ENCODE results near the gene PASD1. TPM values are rescaled to one million over a fixed set of nuclear protein-coding genes. Genes with fewer than 3 reads are reported as not detected.

Gene PASD1, protein sequence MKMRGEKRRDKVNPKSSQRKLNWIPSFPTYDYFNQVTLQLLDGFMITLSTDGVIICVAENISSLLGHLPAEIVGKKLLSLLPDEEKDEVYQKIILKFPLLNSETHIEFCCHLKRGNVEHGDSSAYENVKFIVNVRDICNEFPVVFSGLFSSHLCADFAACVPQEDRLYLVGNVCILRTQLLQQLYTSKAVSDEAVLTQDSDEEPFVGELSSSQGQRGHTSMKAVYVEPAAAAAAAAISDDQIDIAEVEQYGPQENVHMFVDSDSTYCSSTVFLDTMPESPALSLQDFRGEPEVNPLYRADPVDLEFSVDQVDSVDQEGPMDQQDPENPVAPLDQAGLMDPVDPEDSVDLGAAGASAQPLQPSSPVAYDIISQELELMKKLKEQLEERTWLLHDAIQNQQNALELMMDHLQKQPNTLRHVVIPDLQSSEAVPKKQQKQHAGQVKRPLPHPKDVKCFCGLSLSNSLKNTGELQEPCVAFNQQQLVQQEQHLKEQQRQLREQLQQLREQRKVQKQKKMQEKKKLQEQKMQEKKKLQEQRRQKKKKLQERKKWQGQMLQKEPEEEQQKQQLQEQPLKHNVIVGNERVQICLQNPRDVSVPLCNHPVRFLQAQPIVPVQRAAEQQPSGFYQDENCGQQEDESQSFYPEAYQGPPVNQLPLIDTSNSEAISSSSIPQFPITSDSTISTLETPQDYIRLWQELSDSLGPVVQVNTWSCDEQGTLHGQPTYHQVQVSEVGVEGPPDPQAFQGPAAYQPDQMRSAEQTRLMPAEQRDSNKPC
- total RNA-seq (2022) (not detected in 2 replicates), Bru-seq, nascent RNA (not detected), BruChase-seq, experiment 1, labeled RNA remaining after a 6-hour chase (not detected), BruChase-seq, experiment 2, labeled RNA remaining after a 2-hour chase (not detected)
- long read RNA-seq = 0 reads

GRCh38 chrX:151563449-151563848, at the start of gene PASD1:
TSS of gene PASD1 (plus strand) at chrX:151563675. CDS start at chrX:151601554, 37,879 bp downstream.
- Mint-ChIP-seq H3K27me3 (ENCODE audit: unreplicated experiment) (no peaks in the 10 kb centered on the region), H3K4me3 (ENCODE audit: low read depth, unreplicated experiment) (no peak within 1 kb of the TSS), H3K4me1 (ENCODE audit: low read depth, unreplicated experiment) (no peaks in the 10 kb centered on the region), H3K27ac (ENCODE audit: unreplicated experiment) (no peak within 1 kb of the TSS), H3K9me3 (ENCODE audit: low read depth, unreplicated experiment) (peaks cover 2% of the 10 kb centered on the region), H3K36me3 (ENCODE audit: insufficient read depth, unreplicated experiment) (no peaks in the 10 kb centered on the region)
- TF ChIP-seq, protein P1, sequence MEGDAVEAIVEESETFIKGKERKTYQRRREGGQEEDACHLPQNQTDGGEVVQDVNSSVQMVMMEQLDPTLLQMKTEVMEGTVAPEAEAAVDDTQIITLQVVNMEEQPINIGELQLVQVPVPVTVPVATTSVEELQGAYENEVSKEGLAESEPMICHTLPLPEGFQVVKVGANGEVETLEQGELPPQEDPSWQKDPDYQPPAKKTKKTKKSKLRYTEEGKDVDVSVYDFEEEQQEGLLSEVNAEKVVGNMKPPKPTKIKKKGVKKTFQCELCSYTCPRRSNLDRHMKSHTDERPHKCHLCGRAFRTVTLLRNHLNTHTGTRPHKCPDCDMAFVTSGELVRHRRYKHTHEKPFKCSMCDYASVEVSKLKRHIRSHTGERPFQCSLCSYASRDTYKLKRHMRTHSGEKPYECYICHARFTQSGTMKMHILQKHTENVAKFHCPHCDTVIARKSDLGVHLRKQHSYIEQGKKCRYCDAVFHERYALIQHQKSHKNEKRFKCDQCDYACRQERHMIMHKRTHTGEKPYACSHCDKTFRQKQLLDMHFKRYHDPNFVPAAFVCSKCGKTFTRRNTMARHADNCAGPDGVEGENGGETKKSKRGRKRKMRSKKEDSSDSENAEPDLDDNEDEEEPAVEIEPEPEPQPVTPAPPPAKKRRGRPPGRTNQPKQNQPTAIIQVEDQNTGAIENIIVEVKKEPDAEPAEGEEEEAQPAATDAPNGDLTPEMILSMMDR (IDR thresholded peaks at IDR 0.05; ENCODE audit: unreplicated experiment) = no peak
- CTCF ChIA-PET = interaction anchor here (0.6 kb wide), 1 partner anchor 18 kb away, joined by 3 read pairs; no protein-coding TSS in a partner anchor
- intact Hi-C loops (cut with micrococcal nuclease; ENCODE audit: unreplicated experiment) = no loop called here
- BruUV-seq (replicated peaks) = no TSS peak
- no peak for DNase-seq

DNA sequence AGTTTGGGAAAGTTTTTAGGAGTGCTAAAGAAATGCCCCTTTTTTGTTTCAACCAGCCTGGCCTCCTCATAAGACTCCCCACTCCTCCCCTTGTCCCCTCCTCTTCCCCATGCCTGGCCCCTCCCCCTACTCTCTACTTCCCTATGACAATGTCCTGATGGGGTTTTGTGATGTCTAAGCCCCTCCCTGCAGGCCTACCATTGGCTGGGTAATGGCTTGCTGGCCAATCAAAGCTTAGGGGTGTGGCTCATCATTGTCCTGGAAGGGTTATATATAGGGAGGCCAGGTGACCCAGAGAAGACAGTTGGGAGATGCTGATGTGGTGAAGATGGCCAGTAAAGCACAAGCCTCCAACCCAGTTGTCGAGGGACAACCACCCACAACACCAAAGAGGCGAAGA, 48.2 kb upstream of the PASD1 start:
- intact Hi-C loops (cut with micrococcal nuclease; ENCODE audit: unreplicated experiment) = no loop called here

GRCh38 chrX:151516538-151517187, 46.8 kb upstream of the PASD1 start:
- CTCF ChIA-PET = no interaction called here
- DNase-seq = no peak
- intact Hi-C loops (cut with micrococcal nuclease; ENCODE audit: unreplicated experiment) = no loop called here
- TF ChIP-seq, protein P1 (IDR thresholded peaks at IDR 0.05; ENCODE audit: unreplicated experiment) = no peak
- Mint-ChIP-seq H3K27ac (ENCODE audit: unreplicated experiment) (no peak overlapping the region), H3K27me3 (ENCODE audit: unreplicated experiment) (no peaks in the 10 kb centered on the region), H3K36me3 (ENCODE audit: insufficient read depth, unreplicated experiment) (no peaks in the 10 kb centered on the region), H3K9me3 (ENCODE audit: low read depth, unreplicated experiment) (no peaks in the 10 kb centered on the region), H3K4me1 (ENCODE audit: low read depth, unreplicated experiment) (no peaks in the 10 kb centered on the region), H3K4me3 (ENCODE audit: low read depth, unreplicated experiment) (no peak overlapping the region)
- BruUV-seq (replicated peaks) = no TSS peak

More for the DNA sequence above, 48.2 kb upstream of the PASD1 start:
- Mint-ChIP-seq H3K27ac (ENCODE audit: unreplicated experiment) (no peak overlapping the region), H3K36me3 (ENCODE audit: insufficient read depth, unreplicated experiment) (no peaks in the 10 kb centered on the region), H3K4me1 (ENCODE audit: low read depth, unreplicated experiment) (no peaks in the 10 kb centered on the region), H3K4me3 (ENCODE audit: low read depth, unreplicated experiment) (no peak overlapping the region), H3K9me3 (ENCODE audit: low read depth, unreplicated experiment) (no peaks in the 10 kb centered on the region), H3K27me3 (ENCODE audit: unreplicated experiment) (peaks cover 8% of the 10 kb centered on the region)
- TF ChIP-seq, protein P1 (IDR thresholded peaks at IDR 0.05; ENCODE audit: unreplicated experiment) = no peak
- BruUV-seq (replicated peaks) = no TSS peak
- no peak for DNase-seq
- CTCF ChIA-PET = no interaction called here

DNA sequence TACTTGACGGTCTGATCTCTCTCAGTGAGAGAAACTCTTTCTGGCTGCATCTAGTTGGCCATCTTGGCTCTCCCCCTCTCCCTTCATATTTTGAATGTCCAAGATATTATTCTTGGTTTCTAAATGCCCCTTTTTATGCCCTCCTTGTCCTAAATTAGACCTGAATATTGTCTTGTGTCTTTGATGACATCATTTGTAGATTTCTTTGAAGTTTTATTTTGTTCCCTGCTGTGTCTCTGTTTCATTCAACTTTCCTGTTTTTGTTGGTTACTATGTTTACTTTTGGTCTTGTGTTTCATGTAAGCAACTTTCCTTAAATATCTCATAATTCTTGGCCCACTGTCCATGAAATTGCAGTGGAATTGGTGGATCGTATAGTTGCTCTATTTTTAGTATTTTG, 46.1 kb upstream of the PASD1 start:
- BruUV-seq (replicated peaks) = no TSS peak
- TF ChIP-seq, protein P1 (IDR thresholded peaks at IDR 0.05; ENCODE audit: unreplicated experiment) = no peak
- Mint-ChIP-seq H3K4me1 (ENCODE audit: low read depth, unreplicated experiment) (no peaks in the 10 kb centered on the region), H3K36me3 (ENCODE audit: insufficient read depth, unreplicated experiment) (no peaks in the 10 kb centered on the region), H3K4me3 (ENCODE audit: low read depth, unreplicated experiment) (no peak overlapping the region), H3K9me3 (ENCODE audit: low read depth, unreplicated experiment) (no peaks in the 10 kb centered on the region), H3K27ac (ENCODE audit: unreplicated experiment) (no peak overlapping the region), H3K27me3 (ENCODE audit: unreplicated experiment) (peaks cover 6% of the 10 kb centered on the region)
- CTCF ChIA-PET = no interaction called here
- DNase-seq = no peak
- intact Hi-C loops (cut with micrococcal nuclease; ENCODE audit: unreplicated experiment) = no loop called here

Data from Calu3 (cell line).